Upper lobe of left lung (tissue), 6 donors: ENCODE results near the gene MARCHF6. TPM values are rescaled to one million over a fixed set of nuclear protein-coding genes. Genes with fewer than 3 reads are reported as not detected.

Experiments
- ATAC-seq, 2 donors: fragments of 200-7000 bp; cut with Tn5 transposase; one replicate each; pipeline ENCODE4 v1.9.1; 2022; ENCODE audit warnings: mild to moderate bottlenecking in 2 of 2, moderate library complexity in 2 of 2; ENCODE audit not compliant: low FRiP score in 2 of 2
- DNase-seq, 2 donors: peaks; one replicate each; pipeline ENCODE4 v3.0.0-alpha.2; 2019 to 2020
- H3K27ac ChIP-seq, 4 donors: fragments of 200-600 bp; sonication (generic); one replicate each; pipeline ENCODE4 v1.5.1; 2016 to 2019
- H3K27me3 ChIP-seq, 4 donors: fragments of 200-600 bp; sonication (generic); one replicate each; pipeline ENCODE4 v1.5.1; 2017 to 2019
- H3K36me3 ChIP-seq, 4 donors: fragments of 200-600 bp; sonication (generic); one replicate each; pipeline ENCODE4 v1.5.1; 2016 to 2019
- H3K4me1 ChIP-seq, 4 donors: fragments of 200-600 bp; sonication (generic); one replicate each; pipeline ENCODE4 v1.5.1; 2018 to 2019
- H3K4me3 ChIP-seq, 4 donors: fragments of 200-600 bp; sonication (generic); one replicate each; pipeline ENCODE4 v1.5.1; 2017 to 2019; ENCODE audit warnings: mild to moderate bottlenecking in 2 of 4, moderate library complexity in 1 of 4
- H3K9me3 ChIP-seq, 4 donors: fragments of 200-600 bp; sonication (generic); one replicate each; pipeline ENCODE4 v1.5.1; 2018 to 2019
- EP300 ChIP-seq, 4 donors: sonication (generic); formaldehyde crosslinking; IDR thresholded peaks; one replicate each; pipeline ENCODE4 v1.5.1; 2017; ENCODE audit warnings: antibody characterized with exemption in 4 of 4, control low read depth in 2 of 4
- POLR2A ChIP-seq, 4 donors: fragments of 450-650 bp; IDR thresholded peaks; one replicate each; pipeline ENCODE4 v1.5.1; 2016 to 2017; ENCODE audit warnings: antibody characterized with exemption in 4 of 4, mild to moderate bottlenecking in 2 of 4
- POLR2AphosphoS5 ChIP-seq, 2 donors: sonication (generic); formaldehyde crosslinking; IDR thresholded peaks; one replicate each; pipeline ENCODE4 v1.5.1; 2017; ENCODE audit warnings: antibody characterized with exemption in 2 of 2
- WGBS, 2 donors: methylation state at CpG; one replicate each; pipeline ENCODE4 v1.1.5; 2017 to 2018; 5-methylcytosine and 5-hydroxymethylcytosine counted together
- small RNA-seq, 4 donors: library from RNA; depleted of rRNA; stranded (forward); fragments of <200 nt; gene quantifications; one replicate each; pipeline ENCODE3, GENCODE V24; 2016
- total RNA-seq, 6 donors: library from RNA; depleted of rRNA in 4 of 6; stranded (reverse); fragments of >200 nt in 4 of 6; gene quantifications; one replicate each; pipeline versions ENCODE4 v1.1.0 to v1.2.1, GENCODE V29; 2016 to 2021
- TF ChIP-seq, protein P1 (sequence below), 6 experiments: fragments of 450-650 bp in 4 of 6; fragments of 200-600 bp in 2 of 6; sonication (generic) in 2 of 6; IDR thresholded peaks; one replicate each; pipeline ENCODE4 v1.5.1; 2016 to 2019; ENCODE audit warnings: antibody characterized with exemption in 6 of 6
- donor health status: DM: no; HTN: no; CAD: no; lungs with moderate emphysema.
- donor health status: DM: no; HTN: yes; CAD: no; lungs with severe emphysema.

The MARCHF6 gene
- total RNA-seq, 6 donors from 2014 or later, result 48.5 to 128 (median 110) TPM

DNA sequence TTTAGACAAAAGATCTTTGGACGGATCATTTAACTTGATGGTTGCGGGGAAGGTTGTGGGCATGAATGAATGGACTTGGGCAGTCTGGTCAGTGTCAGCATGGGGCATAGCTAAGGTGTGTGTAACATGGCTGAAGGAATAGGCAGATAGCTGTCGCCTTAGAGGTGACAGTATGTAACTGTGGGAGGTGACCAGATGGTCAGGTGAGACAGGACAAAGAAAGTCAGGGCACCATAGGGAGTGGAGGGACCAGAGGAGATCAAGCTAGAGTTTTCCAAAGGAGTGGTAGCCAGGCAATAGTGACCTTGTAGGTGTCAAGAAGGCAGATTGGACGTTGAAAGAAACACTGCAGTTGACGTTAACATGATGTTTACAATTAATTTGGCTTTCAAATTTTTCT, 43.1 kb downstream of the MARCHF6 start:
- Histone ChIP-seq H3K27ac (no peak overlapping the region), H3K4me1 (peaks cover 0 to 5% (median 0%) of the 10 kb centered on the region in 4 donors), H3K36me3 (peaks cover 21 to 73% (median 46%) of the 10 kb centered on the region in 4 donors), H3K27me3 (no peaks in the 10 kb centered on the region), H3K4me3 (no peak overlapping the region), H3K9me3 (no peaks in the 10 kb centered on the region)
- ATAC-seq (no peak), DNase-seq (no peak)
- WGBS, 2 donors, result 80 to 84% methylated on average over 5 of the region's 5 CpGs
- TF ChIP-seq EP300 (IDR thresholded peaks at IDR 0.05) (no peak), POLR2A (IDR thresholded peaks at IDR 0.05) (no peak), POLR2AphosphoS5 (IDR thresholded peaks at IDR 0.05) (no peak)
- TF ChIP-seq, protein P1, sequence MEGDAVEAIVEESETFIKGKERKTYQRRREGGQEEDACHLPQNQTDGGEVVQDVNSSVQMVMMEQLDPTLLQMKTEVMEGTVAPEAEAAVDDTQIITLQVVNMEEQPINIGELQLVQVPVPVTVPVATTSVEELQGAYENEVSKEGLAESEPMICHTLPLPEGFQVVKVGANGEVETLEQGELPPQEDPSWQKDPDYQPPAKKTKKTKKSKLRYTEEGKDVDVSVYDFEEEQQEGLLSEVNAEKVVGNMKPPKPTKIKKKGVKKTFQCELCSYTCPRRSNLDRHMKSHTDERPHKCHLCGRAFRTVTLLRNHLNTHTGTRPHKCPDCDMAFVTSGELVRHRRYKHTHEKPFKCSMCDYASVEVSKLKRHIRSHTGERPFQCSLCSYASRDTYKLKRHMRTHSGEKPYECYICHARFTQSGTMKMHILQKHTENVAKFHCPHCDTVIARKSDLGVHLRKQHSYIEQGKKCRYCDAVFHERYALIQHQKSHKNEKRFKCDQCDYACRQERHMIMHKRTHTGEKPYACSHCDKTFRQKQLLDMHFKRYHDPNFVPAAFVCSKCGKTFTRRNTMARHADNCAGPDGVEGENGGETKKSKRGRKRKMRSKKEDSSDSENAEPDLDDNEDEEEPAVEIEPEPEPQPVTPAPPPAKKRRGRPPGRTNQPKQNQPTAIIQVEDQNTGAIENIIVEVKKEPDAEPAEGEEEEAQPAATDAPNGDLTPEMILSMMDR (IDR thresholded peaks at IDR 0.05), result no peak

GRCh38 chr5:10399839-10400238, 46.3 kb downstream of the MARCHF6 start:
- no peaks in the 10 kb centered on the region for H3K9me3 ChIP-seq
- H3K27ac ChIP-seq, result peak overlapping the region in 1 of 4 donors; percentile 18

GRCh38 chr5:10400411-10400810, 46.9 kb downstream of the MARCHF6 start:
- Histone ChIP-seq H3K27me3 (no peaks in the 10 kb centered on the region), H3K36me3 (peaks cover 17 to 72% (median 35%) of the 10 kb centered on the region in 4 donors), H3K27ac (peak overlapping the region in 1 of 4 donors; percentile 18), H3K4me1 (peaks cover 0 to 5% (median 0%) of the 10 kb centered on the region in 4 donors), H3K4me3 (no peak overlapping the region), H3K9me3 (no peaks in the 10 kb centered on the region)
- no peak for DNase-seq
- peak in 1 of 2 donors; percentile 42 for ATAC-seq
- WGBS, 2 donors, result 80 to 90% methylated on average over 2 of the region's 2 CpGs
- no peak for TF ChIP-seq POLR2AphosphoS5 (IDR thresholded peaks at IDR 0.05)
- TF ChIP-seq, protein P1 (IDR thresholded peaks at IDR 0.05), result no peak
- TF ChIP-seq POLR2A (IDR thresholded peaks at IDR 0.05), result no peak
- TF ChIP-seq EP300 (IDR thresholded peaks at IDR 0.05), result no peak

More at GRCh38 chr5:10399839-10400238, 46.3 kb downstream of the MARCHF6 start:
- Histone ChIP-seq H3K4me1 (peaks cover 0 to 5% (median 0%) of the 10 kb centered on the region in 4 donors), H3K4me3 (no peak overlapping the region), H3K36me3 (peaks cover 23 to 72% (median 35%) of the 10 kb centered on the region in 4 donors), H3K27me3 (no peaks in the 10 kb centered on the region)
- ATAC-seq (no peak), DNase-seq (no peak)
- TF ChIP-seq, protein P1 (IDR thresholded peaks at IDR 0.05), result no peak
- TF ChIP-seq POLR2A (IDR thresholded peaks at IDR 0.05) (no peak), EP300 (IDR thresholded peaks at IDR 0.05) (no peak), POLR2AphosphoS5 (IDR thresholded peaks at IDR 0.05) (no peak)

GRCh38 chr5:10400831-10401230, 47.3 kb downstream of the MARCHF6 start:
- TF ChIP-seq, protein P1 (IDR thresholded peaks at IDR 0.05), result no peak
- TF ChIP-seq EP300 (IDR thresholded peaks at IDR 0.05), result no peak
- TF ChIP-seq POLR2AphosphoS5 (IDR thresholded peaks at IDR 0.05), result no peak
- no peak for TF ChIP-seq POLR2A (IDR thresholded peaks at IDR 0.05)
- peaks cover 15 to 72% (median 35%) of the 10 kb centered on the region in 4 donors for H3K36me3 ChIP-seq
- H3K27ac ChIP-seq, result no peak overlapping the region
- H3K4me3 ChIP-seq, result no peak overlapping the region
- no peaks in the 10 kb centered on the region for H3K9me3 ChIP-seq
- WGBS, 2 donors, result 65 to 74% methylated on average over 3 of the region's 3 CpGs
- no peaks in the 10 kb centered on the region for H3K27me3 ChIP-seq
- DNase-seq, result no peak
- ATAC-seq, result peak in 1 of 2 donors; percentile 83
- peaks cover 0 to 5% (median 0%) of the 10 kb centered on the region in 4 donors for H3K4me1 ChIP-seq

DNA sequence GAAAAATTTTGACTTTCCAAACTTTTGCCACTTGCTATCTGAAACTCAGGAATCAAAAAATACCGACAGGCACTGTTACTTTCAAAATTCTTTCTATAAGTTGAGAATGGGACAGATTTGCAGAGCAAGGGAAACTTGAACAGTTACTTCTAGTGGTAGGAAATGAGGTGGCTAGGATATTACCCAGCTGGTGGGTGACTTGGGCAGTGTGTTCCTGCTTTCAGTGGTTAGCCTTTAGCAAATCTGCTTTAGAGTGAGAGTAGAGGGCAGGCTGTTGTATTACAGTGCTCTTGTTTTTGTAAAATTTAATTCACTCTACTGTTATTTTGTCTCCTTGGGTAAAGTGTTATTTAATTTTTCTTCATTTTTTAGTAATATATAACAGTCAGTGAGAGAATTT, 48.0 kb downstream of the MARCHF6 start:
- no peaks in the 10 kb centered on the region for H3K27me3 ChIP-seq
- no peak for DNase-seq
- H3K9me3 ChIP-seq, result no peaks in the 10 kb centered on the region
- 66 to 71% methylated on average over 1 of the region's 1 CpG for WGBS, 2 donors
- peaks cover 19 to 72% (median 38%) of the 10 kb centered on the region in 4 donors for H3K36me3 ChIP-seq
- TF ChIP-seq POLR2AphosphoS5 (IDR thresholded peaks at IDR 0.05), result peak in 1 of 2 donors; percentile 30
- TF ChIP-seq EP300 (IDR thresholded peaks at IDR 0.05), result no peak
- no peak overlapping the region for H3K4me3 ChIP-seq
- peaks cover 0 to 5% (median 0%) of the 10 kb centered on the region in 4 donors for H3K4me1 ChIP-seq
- H3K27ac ChIP-seq, result no peak overlapping the region
- ATAC-seq, result no peak

Small RNA genes lying within 50 kb of the gene (small RNA-seq; reads per million reads assigned to genes)
- 0 reads per million in 4 donors for gene RF00019

Other genes starting within 250 kb of the MARCHF6 start
- gene ATPSCKMT, start 103.8 kb upstream of the MARCHF6 start, total RNA-seq, result 10 to 100 TPM in 5 of 6 donors, 1 to 10 TPM in 1; 8.7 to 27.2 (median 14.0) TPM
- 100 to 1,000 TPM in 4 of 6 donors, 10 to 100 TPM in 2; 33.5 to 191 (median 103) TPM for gene CCT5, start 103.4 kb upstream of the MARCHF6 start, total RNA-seq
- gene CMBL, start 45.8 kb upstream of the MARCHF6 start, total RNA-seq, result 10 to 100 TPM in 2 of 6 donors, 1 to 10 TPM in 4; 8.0 to 19.1 (median 8.4) TPM
- gene ROPN1L, start 88.2 kb downstream of the MARCHF6 start, total RNA-seq, result 10 to 100 TPM in 4 of 6 donors, 1 to 10 TPM in 1, under 1 TPM in 1; 0.89 to 70.3 (median 13.6) TPM
- gene ANKRD33B, start 210.4 kb downstream of the MARCHF6 start, total RNA-seq, result 10 to 100 TPM in 1 of 6 donors, 1 to 10 TPM in 5; 3.1 to 10.5 (median 7.9) TPM